GM06990 (cell line): ENCODE measurements around the gene ALK.
"Not testable (repeated sequence)": the region's sequence is repeated elsewhere in the genome, so short reads cannot be mapped to it uniquely, and the experiment has no call there.

ENCODE experiments used
- DNase-seq: peaks from one replicate; pipeline ENCODE4 v3.0.0-alpha.2; 2011; ENCODE audit not compliant: insufficient read length; ENCODE audit errors: extremely low read depth
- H3K27me3 ChIP-seq: replicated peaks from 2 replicates; pipeline ENCODE4 v1.6.0; 2011; ENCODE audit warnings: low read length; ENCODE audit not compliant: control insufficient read depth, insufficient read depth
- H3K36me3 ChIP-seq: 2 replicates; pipeline ENCODE4 v1.5.1; 2011; ENCODE audit warnings: low read length; ENCODE audit not compliant: control insufficient read depth, insufficient read depth
- H3K4me3 ChIP-seq: replicated peaks from 2 replicates; pipeline ENCODE4 v1.5.1; 2011; ENCODE audit warnings: low read depth, mild to moderate bottlenecking, control low read depth, low read length
- TF ChIP-seq, protein P1 (sequence below): IDR thresholded peaks from 2 replicates; pipeline ENCODE4 v1.5.1; 2011; ENCODE audit warnings: low read length, control low read depth, mild to moderate bottlenecking, inconsistent platforms; ENCODE audit not compliant: insufficient read depth, poor library complexity, severe bottlenecking

ALK gene

DNA sequence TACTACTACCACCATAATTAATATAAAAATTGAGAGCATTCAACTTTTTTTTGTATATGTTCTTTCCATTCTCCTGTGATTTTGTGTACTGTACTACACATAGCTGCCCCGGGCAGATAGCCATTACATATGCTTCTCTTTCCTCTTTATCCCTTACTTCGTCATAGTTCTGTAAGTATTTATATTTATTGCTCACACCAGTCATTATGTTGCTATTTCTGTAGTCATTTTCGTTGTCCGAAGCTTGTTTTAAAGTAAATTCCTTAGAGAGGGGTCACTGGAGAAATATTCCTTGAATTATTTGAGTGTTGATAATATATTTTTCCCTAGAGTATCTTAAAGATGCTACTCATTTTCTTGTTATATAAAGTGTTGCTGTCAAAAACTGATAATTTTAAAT is 662.2 kb downstream of the ALK start:
- TF ChIP-seq, protein P1, sequence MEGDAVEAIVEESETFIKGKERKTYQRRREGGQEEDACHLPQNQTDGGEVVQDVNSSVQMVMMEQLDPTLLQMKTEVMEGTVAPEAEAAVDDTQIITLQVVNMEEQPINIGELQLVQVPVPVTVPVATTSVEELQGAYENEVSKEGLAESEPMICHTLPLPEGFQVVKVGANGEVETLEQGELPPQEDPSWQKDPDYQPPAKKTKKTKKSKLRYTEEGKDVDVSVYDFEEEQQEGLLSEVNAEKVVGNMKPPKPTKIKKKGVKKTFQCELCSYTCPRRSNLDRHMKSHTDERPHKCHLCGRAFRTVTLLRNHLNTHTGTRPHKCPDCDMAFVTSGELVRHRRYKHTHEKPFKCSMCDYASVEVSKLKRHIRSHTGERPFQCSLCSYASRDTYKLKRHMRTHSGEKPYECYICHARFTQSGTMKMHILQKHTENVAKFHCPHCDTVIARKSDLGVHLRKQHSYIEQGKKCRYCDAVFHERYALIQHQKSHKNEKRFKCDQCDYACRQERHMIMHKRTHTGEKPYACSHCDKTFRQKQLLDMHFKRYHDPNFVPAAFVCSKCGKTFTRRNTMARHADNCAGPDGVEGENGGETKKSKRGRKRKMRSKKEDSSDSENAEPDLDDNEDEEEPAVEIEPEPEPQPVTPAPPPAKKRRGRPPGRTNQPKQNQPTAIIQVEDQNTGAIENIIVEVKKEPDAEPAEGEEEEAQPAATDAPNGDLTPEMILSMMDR: no peak
- DNase-seq: no peak
- H3K4me3 ChIP-seq: no peak overlapping the region
- no peaks in the 10 kb centered on the region for H3K27me3 ChIP-seq
- no peaks in the 10 kb centered on the region for H3K36me3 ChIP-seq

DNA sequence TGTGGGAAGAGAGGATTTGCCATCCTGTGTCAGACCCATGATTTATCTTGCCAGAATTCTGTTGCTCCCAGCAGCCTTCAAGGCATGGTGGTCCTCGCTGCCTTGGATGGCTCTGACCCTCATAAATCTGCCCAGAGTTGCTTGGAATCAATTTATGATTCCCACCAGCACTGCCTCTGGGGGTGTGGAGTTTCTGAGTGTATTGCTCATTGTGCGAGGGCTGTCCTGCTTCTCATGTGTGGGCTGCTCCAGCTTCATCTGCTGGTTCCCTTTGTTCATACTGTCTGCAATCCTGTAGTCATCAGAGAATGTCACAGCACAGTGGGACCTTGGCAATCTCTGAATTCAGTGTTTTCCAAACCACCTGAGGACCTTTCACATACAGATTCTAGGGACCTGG is 666.4 kb downstream of the ALK start:
- H3K36me3 ChIP-seq: no peaks in the 10 kb centered on the region
- H3K4me3 ChIP-seq: no peak overlapping the region
- TF ChIP-seq, protein P1: no peak
- no peak for DNase-seq
- no peaks in the 10 kb centered on the region for H3K27me3 ChIP-seq

DNA sequence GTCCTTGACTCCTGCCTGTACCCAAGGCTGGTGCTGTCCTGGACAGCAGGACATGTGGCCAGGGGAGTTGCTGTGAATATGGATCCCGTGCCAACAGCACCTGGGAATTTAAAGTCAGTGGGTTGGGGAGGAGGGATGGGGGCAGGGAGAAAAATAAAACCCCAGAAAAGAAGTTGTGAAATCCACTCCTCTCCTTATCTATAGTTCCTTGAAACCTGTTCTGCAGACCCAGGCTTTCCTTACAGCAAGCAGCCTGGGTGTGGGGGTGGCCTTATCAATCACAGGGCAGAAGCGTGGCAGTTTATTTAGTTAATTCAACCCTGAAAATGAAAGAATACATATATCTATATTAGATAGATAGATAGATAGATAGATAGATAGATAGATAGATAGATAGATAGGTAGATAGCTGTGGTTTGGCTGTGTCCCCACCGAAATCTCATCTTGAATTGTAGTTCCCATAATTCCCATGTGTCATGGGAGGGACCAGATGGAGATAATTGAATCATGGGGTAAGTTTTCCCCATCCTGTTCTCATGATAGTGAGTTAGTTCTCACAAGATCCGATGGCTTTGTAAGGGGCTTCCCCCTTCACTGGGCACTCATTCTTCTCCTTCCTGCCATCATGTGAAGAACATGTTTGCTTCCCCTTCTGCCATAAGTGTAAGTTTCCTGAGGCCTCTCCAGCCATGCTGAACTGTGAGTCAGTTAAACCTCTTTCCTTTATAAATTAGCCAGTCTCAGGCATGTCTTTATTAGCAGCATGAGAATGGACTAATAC is 667.7 kb downstream of the ALK start:
- not testable (repeated sequence) for H3K36me3 ChIP-seq, H3K4me3 ChIP-seq, DNase-seq, H3K27me3 ChIP-seq

DNA sequence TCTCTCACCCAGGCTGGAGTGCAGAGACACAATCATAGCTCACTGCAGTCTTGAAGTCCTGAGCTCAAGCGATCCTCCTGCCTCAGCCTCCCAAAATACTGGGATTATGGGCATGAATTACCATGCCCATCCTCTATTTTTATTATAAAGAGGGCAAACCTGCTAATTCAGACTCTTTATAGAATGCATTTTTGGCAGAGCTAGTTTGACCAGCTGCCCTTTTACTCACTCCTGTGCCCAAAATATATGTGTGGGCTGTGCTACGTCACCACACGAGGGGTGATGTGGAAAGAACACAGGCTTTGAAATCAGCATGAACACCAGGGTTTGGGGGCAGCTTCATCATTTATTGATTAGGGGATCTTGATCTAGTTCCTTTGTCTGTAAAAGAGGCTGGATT is 668.4 kb downstream of the ALK start:
- Histone ChIP-seq H3K27me3 (no peaks in the 10 kb centered on the region), H3K36me3 (no peaks in the 10 kb centered on the region), H3K4me3 (no peak overlapping the region)
- TF ChIP-seq, protein P1: no peak
- DNase-seq: no peak

DNA sequence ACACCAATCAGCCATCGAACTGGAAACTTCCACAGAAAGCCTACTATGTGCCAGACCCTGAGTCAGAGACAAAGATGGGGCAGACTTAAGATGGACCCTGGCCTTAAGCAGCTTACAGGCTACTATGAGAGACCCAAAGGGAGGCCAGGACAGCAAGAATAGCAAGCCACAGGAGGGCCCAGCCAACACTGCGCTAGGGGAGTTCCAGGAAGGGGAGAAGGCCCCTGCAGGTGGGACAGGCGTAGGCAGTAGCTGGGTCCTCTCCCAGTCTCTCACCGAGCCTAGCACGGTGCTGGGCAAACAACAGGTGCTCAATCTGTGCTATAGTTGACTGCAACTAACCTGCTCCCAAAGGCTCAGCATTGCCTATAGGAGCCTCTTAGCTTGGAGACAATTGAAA is 670.0 kb downstream of the ALK start:
- Histone ChIP-seq H3K27me3 (no peaks in the 10 kb centered on the region), H3K4me3 (no peak overlapping the region), H3K36me3 (no peaks in the 10 kb centered on the region)
- no peak for DNase-seq
- TF ChIP-seq, protein P1: no peak

DNA sequence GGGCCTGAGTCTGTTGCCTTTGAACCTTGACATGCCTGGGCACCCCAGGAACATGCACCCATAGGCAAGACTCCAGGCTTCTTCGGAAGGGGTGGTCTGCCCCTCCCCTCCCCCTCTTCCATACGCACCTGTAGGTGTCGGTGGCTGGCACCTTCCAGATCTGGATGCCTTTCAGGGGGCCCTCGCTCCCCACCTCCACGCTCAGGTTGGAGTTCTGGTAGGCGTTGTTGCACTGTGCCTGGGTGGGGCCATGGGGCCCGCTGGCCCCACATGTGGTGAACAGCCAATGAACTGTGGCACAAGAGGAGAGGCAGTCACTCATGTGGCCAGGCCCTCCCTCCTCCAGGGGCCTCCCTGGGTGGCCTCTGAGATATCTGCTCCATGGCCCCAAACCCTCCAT is 670.4 kb downstream of the ALK start:
- no peaks in the 10 kb centered on the region for H3K27me3 ChIP-seq
- H3K4me3 ChIP-seq: no peak overlapping the region
- H3K36me3 ChIP-seq: no peaks in the 10 kb centered on the region
- no peak for DNase-seq
- TF ChIP-seq, protein P1: no peak
